ENCODE data around the gene CLGN. TPM values are rescaled to one million over a fixed set of nuclear protein-coding genes. Genes with fewer than 3 reads are reported as not detected.
"Not testable (repeated sequence)": the region's sequence is repeated elsewhere in the genome, so short reads cannot be mapped to it uniquely, and the experiment has no call there.

The CLGN gene
- total RNA-seq, 1 experiment from 2014 or later = 10.7 TPM

- peak; percentile 69 for DNase-seq (ENCODE audit: unreplicated experiment)
- POLR2A ChIA-PET = interaction anchor here (0.6 to 5.6 kb wide), 8 partner anchors 20 to 971 kb away, joined by 3 to 50 read pairs (median 5); partner anchors contain the start of genes ELMOD2 and SCOC
- intact Hi-C loops (cut with micrococcal nuclease) = loop anchor here (1.0 to 5.0 kb wide), 2 partner anchors 55 to 94 kb away; partner anchors contain the start of genes ELMOD2 and SCOC
- Mint-ChIP-seq H3K9me3 (ENCODE audit: unreplicated experiment) (no peaks in the 10 kb centered on the region), H3K4me1 (ENCODE audit: insufficient read depth, unreplicated experiment) (peaks cover 24% of the 10 kb centered on the region), H3K36me3 (ENCODE audit: insufficient read depth, unreplicated experiment) (no peaks in the 10 kb centered on the region), H3K4me3 (ENCODE audit: unreplicated experiment) (peak overlapping the region; percentile 85), H3K27me3 (ENCODE audit: insufficient read depth, unreplicated experiment) (no peaks in the 10 kb centered on the region), H3K27ac (ENCODE audit: low read depth, unreplicated experiment) (peak overlapping the region; percentile 91)
- TSS peak; percentile 92 for BruUV-seq (replicated peaks)
- CTCF ChIA-PET = interaction anchor here (0.6 to 2.7 kb wide), 4 partner anchors 9 to 68 kb away, joined by 3 to 14 read pairs (median 4); partner anchors contain the start of gene SCOC
- TF ChIP-seq CTCF (IDR thresholded peaks at IDR 0.05; ENCODE audit: unreplicated experiment) = no peak
Measured at GRCh38 chr4:140427919-140428471, 547 bp upstream of the CLGN start.

DNA sequence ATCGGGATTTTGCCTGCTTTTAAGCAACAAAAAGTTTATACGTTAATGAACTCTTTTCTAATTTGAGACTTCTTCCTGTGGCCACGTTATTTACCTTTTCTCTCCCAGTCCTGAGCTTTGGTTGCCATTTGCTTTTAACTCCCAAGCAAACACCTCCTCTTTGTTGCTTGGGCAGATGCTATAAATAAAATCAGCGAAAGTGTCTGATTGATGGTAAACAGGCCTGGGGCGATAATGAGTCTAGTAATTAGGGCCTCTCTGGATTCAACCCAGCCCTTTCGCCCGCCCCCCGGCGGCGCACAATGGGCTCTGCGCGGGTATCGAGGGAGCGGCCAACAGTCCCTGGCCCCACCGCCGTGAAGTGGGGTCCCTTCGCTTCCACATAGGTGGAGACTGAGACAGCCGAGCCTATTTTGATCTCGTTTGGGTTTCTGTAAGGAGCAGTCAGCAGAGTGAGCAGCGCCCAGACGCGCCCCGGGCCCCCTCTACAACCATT is 790 bp downstream of the CLGN start:
- Mint-ChIP-seq H3K4me1 (ENCODE audit: insufficient read depth, unreplicated experiment) (peaks cover 28% of the 10 kb centered on the region), H3K9me3 (ENCODE audit: unreplicated experiment) (no peaks in the 10 kb centered on the region), H3K27me3 (ENCODE audit: insufficient read depth, unreplicated experiment) (no peaks in the 10 kb centered on the region), H3K4me3 (ENCODE audit: unreplicated experiment) (peak overlapping the region; percentile 85), H3K36me3 (ENCODE audit: insufficient read depth, unreplicated experiment) (no peaks in the 10 kb centered on the region), H3K27ac (ENCODE audit: low read depth, unreplicated experiment) (no peak overlapping the region)
- intact Hi-C loops (cut with micrococcal nuclease) = loop anchor here (1.0 to 5.0 kb wide), 2 partner anchors 53 to 96 kb away; partner anchors contain the start of genes ELMOD2 and SCOC
- TF ChIP-seq CTCF (IDR thresholded peaks at IDR 0.05; ENCODE audit: unreplicated experiment) = no peak
- no peak for DNase-seq (ENCODE audit: unreplicated experiment)
- BruUV-seq (replicated peaks) = no TSS peak
- ChIA-PET CTCF (interaction anchor here (0.6 to 2.7 kb wide), 3 partner anchors 37 to 59 kb away, joined by 3 to 14 read pairs (median 3); partner anchors contain the start of gene SCOC), POLR2A (interaction anchor here (2.4 to 5.6 kb wide), 3 partner anchors 24 to 98 kb away, joined by 8 to 50 read pairs (median 9); partner anchors contain the start of genes ELMOD2 and SCOC)

DNA sequence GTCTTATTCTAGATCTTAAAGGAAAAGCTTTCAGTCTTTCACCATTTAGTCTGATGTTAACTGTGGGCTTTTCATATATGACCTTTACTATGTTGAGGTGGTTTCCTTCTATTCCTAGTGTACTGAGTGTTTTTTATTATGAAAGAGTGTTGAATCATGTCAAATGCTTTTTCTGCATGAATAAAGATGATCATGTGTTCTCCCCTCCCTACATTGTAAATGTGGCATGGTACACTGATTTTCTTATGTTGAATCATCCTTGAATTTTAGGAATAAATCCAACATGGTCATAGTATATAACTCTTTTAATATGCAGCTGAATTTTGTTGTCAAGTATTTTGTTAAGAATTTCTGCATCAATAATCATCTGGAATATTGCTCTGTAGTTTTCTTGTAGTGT is 4.3 kb downstream of the CLGN start:
- Mint-ChIP-seq H3K9me3 (ENCODE audit: unreplicated experiment) (no peaks in the 10 kb centered on the region), H3K27me3 (ENCODE audit: insufficient read depth, unreplicated experiment) (no peaks in the 10 kb centered on the region), H3K4me1 (ENCODE audit: insufficient read depth, unreplicated experiment) (peaks cover 28% of the 10 kb centered on the region), H3K36me3 (ENCODE audit: insufficient read depth, unreplicated experiment) (no peaks in the 10 kb centered on the region), H3K27ac (ENCODE audit: low read depth, unreplicated experiment) (peak overlapping the region; percentile 67), H3K4me3 (ENCODE audit: unreplicated experiment) (no peak overlapping the region)
- BruUV-seq (replicated peaks) = no TSS peak
- no peak for DNase-seq (ENCODE audit: unreplicated experiment)
- POLR2A ChIA-PET = interaction anchor here (0.6 to 1.9 kb wide), 2 partner anchors 50 to 54 kb away, joined by 3 to 9 read pairs; partner anchors contain the start of gene SCOC
- CTCF ChIA-PET = no interaction called here
- intact Hi-C loops (cut with micrococcal nuclease) = no loop called here
- TF ChIP-seq CTCF (IDR thresholded peaks at IDR 0.05; ENCODE audit: unreplicated experiment) = no peak

DNA sequence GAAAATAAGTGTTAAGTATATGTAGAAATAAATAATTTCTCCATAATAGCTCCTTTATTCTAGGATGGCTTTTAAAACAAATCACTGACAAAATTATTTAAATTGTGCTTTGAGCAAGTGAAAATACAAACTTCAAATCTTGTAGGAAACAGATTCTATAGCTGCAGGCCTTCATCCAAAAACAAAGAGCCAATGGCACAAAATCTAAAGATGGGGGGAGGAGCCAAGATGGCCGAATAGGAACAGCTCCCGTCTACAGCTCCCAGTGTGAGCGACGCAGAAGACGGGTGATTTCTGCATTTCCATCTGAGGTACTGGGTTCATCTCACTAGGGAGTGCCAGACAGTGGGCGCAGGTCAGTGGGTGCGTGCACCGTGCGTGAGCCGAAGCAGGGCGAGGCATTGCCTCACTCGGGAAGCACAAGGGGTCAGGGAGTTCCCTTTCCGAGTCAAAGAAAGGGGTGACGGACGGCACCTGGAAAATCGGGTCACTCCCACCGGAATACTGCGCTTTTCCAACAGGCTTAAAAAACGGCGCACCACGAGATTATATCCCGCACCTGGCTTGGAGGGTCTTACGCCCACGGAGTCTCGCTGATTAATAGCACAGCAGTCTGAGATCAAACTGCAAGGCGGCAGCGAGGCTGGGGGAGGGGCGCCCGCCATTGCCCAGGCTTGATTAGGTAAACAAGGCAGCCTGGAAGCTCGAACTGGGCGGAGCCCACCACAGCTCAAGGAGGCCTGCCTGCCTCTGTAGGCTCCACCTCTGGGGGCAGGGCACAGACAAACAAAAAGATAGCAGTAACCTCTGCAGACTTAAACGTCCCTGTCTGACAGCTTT is 14.1 kb downstream of the CLGN start:
- H3K9me3 Mint-ChIP-seq (ENCODE audit: unreplicated experiment); H3K36me3 Mint-ChIP-seq (ENCODE audit: insufficient read depth, unreplicated experiment); DNase-seq (ENCODE audit: unreplicated experiment); H3K27me3 Mint-ChIP-seq (ENCODE audit: insufficient read depth, unreplicated experiment); CTCF ChIA-PET; intact Hi-C loops (cut with micrococcal nuclease); BruUV-seq (replicated peaks); POLR2A ChIA-PET; H3K27ac Mint-ChIP-seq (ENCODE audit: low read depth, unreplicated experiment); H3K4me1 Mint-ChIP-seq (ENCODE audit: insufficient read depth, unreplicated experiment); H3K4me3 Mint-ChIP-seq (ENCODE audit: unreplicated experiment): not testable (repeated sequence)
